DMS53 treated with DMSO at 0.1 percent for 48 hours (cell line): Measurements from ENCODE around the gene CEACAM8.
"Not testable (repeated sequence)": the region's sequence is repeated elsewhere in the genome, so short reads cannot be mapped to it uniquely, and the experiment has no call there.

Experiments
- DNase-seq: peaks from one replicate; lab custom pipeline; 2025; ENCODE audit not compliant: unreplicated experiment; lab: John Stamatoyannopoulos, UW

CEACAM8 gene

GRCh38 chr19:42594617-42595489, at the start of gene CEACAM8:
CEACAM8 (minus strand) TSS chr19:42594924; CDS start chr19:42594828, 96 bp downstream.
- DNase-seq, result no peak

DNA sequence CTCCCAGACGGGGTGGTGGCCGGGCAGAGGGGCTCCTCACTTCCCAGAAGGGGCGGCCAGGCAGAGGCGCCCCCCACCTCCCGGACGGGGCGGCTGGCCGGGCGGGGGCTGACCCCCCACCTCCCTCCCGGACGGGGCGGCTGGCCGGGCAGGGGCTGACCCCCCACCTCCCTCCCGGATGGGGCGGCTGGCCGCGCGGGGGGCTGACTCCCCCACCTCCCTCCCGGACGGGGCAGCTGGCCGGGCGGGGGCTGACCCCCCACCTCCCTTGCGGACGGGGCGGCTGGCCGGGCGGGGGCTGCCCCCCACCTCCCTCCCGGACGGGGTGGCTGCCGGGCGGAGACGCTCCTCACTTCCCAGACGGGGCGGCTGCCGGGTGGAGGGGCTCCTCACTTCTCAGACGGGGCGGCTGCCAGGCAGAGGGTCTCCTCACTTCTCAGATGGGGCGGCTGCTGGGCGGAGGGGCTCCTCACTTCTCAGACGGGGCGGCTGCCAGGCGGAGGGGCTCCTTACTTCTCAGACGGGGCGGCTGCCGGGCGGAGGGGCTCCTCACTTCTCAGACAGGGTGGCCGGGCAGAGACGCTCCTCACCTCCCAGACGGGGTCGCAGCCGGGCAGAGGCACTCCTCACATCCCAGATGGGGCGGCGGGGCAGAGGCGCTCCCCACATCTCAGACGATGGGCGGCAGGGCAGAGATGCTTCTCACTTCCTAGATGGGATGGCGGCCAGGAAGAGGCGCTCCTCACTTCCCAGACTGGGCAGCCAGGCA, 44.8 kb upstream of the CEACAM8 start:
- not testable (repeated sequence) for DNase-seq

DNA sequence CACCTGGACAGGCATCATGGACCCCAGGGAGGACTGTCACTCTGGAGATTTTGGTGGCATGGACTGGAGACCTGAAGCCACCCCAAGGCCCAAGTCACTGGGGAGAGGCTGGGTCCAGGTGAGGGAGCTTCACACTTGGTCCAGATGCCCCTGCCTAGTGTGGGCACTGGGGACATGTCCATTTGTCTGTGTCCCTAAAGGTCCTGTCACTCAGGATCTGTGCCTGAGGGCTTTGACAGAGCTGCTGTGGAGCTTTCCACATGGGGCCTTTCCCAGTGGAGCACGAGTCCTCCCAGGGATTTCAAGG, 40.5 kb upstream of the CEACAM8 start:
- no peak for DNase-seq

DNA sequence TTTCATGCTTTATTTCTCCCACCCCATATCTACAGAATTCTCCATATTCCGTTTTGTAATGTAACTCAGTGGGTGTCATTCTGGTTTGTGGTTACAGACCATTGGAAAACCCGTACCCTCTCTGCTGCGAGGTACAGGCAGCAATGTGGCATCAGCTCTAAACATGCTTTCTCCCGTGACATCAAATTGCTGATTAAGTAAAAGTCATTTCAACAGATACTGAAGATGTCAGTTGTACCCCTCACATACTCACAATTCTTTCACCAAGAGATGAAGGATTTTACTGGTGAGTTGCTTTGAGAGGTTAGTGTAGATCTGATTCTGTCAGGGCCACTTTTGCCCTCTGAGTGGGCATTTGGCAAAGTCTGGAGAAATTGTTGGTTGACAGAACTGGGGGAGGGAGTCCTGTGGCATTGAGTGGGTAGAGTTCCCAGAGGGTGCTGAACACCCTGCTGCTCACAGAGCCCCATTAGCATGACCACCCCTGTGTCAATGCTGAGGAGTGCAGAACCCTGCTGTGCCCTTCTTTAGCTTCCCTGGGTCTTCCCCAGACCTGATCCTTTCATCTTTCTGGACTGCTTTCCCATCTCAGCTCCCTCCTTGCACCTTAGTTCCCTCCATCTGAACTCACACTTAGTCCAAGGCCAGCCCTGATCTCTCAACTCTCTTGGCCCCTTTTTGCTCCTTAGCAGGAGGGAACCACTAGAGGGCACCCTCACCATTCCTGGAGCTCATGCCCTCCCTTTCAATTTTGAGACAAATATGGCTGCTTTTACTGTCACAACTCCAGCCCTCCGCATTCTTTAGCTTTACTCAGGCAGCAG, 39.9 kb upstream of the CEACAM8 start:
- peak; percentile 3 for DNase-seq

- DNase-seq, result no peak
These were observed 34.5 kb upstream of the CEACAM8 start for GRCh38 chr19:42629191-42629590.

GRCh38 chr19:42628411-42629140, 33.9 kb upstream of the CEACAM8 start:
- DNase-seq, result no peak

DNA sequence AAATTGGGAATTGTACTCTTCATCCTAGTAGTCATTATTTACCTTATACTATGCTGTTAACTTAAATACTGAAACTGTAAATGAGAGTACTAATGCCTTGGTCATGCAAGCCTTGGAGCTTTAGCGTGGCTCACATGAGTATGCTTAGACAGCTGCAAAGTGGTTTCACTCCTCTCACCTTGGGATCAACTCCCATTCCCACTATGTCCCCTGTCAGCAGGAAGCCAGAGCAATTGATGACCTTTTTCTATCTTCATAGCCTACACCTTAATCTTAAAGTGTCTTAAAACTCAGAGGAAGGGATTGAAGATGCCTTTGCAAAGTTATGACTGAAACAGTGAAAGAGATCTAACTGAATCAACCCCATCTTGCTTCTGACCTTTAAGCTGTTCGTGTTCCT, 33.2 kb upstream of the CEACAM8 start:
- no peak for DNase-seq

DNA sequence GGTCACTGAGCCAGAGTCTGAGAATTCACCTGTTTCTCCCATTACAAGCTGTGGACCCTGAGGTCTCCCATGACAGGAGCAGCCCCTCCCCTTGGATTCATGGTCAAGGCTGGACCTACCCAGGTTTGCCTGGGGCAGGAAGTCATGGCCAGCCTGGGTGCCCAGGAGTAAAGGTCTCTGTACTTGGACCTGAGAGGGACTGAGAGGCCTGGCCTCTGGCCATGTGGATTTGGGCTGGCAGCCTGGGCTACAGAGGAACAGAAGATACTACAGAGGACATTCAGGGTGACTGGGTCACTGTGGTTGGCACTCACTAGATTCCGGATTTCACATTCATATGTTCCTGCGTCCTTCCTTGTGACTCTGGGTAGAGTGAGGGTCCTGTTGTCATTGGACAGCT, 31.5 kb upstream of the CEACAM8 start:
- no peak for DNase-seq

GRCh38 chr19:42619271-42619670, 24.5 kb upstream of the CEACAM8 start:
- DNase-seq, result no peak

DNA sequence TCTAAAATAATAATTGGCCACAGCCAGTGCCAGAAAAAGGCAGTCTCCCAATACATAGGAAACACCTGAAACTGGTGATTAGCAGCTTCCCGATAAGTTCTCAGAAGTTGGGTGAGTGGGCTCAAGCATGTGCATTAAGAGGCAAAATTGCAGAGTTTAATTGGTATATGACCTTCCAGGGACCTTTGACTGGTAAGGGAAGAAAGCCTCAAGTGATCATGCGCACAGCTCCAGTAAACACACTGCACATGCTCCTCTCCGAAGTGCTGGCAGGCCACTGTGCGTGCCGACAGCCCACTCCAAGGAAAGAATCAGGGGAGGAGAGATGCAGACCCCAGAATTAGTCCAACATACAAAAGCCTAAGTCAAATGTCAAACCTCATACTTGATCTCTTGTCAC, 18.9 kb upstream of the CEACAM8 start:
- DNase-seq, result no peak

DNA sequence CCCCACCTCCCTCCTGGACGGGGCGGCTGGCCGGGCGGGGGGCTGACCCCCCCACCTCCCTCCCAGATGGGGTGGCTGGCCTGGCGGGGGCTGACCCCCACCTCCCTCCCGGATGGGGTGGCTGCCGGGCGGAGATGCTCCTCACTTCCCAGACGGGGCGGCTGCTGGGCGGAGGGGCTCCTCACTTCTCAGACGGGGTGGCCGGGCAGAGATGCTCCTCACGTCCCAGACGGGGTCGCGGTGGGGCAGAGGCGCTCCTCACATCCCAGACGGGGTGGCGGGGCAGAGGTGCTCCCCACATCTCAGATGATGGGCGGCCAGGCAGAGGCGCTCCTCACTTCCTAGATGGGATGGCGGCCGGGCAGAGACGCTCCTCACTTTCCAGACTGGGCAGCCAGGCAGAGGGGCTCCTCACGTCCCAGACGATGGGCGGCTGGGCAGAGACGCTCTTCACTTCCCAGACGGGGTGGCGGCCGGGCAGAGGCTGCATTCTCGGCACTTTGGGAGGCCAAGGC, 15.7 kb upstream of the CEACAM8 start:
- not testable (repeated sequence) for DNase-seq

DNA sequence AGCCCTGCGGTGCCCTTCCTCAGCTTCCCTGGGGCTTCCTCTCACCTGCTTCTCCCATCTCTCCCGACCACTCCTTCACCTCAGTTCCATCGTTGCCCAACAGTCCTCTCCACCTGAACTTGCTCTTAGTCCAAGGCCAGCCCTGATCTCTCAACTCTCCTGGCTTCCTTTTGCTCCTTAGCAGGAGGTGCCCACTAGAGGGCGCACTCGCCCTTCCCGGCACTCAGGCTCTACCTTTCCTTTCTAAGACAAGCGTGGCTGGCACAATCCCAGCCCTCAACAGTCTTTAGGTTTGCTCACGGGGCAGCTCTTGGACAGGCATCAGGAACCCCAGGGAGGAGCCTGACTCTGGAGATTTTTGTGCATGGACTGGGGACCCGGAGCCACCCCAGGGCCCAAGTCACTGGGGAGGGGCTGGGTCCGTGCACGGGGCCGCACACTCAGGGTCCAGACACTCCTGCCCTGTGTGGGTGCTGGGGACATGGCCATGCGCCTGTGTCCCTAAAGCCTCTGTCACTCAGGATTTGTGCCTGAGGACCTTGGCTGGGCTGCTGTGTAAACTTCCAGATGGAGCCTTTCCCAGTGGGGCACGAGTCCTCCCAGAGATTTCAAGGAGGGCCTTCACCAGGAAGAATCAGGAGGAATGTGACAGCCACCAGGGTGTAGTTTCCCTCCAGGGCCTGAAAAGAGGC, 12.1 kb upstream of the CEACAM8 start:
- peak; percentile 2 for DNase-seq

DNA sequence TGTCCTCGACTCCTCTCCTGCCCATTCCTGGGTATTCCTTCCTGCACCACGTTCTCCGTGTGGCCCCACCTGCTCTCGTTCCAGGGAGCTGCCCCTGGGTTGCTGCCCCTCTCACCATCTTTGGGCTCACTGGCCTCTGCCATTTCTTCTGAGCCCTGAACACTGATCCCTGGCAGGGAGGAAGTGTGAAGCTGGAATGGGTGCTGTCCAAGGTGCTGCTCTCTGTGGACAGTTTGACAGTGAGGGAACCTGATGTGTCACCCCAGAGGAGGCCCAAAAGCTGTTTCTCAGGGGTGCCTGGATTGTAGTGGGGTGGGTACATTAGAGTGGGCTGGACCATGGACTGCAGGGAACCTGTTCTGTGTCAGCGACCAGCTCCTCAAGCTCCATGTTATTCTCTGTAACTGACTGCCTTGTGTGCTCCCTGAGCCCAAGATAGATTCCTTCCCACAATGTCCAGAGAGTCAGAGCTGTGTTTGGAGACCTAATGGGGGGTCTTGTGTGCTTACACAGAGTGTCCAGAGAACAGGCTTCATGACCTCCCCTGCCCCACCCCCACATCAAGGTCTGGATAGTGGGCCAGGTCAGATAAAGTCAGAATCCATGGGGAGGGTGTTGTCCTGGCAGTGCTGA, 7.2 kb upstream of the CEACAM8 start:
- no peak for DNase-seq

GRCh38 chr19:42596391-42597072, 1.8 kb upstream of the CEACAM8 start:
- no peak for DNase-seq

DNA sequence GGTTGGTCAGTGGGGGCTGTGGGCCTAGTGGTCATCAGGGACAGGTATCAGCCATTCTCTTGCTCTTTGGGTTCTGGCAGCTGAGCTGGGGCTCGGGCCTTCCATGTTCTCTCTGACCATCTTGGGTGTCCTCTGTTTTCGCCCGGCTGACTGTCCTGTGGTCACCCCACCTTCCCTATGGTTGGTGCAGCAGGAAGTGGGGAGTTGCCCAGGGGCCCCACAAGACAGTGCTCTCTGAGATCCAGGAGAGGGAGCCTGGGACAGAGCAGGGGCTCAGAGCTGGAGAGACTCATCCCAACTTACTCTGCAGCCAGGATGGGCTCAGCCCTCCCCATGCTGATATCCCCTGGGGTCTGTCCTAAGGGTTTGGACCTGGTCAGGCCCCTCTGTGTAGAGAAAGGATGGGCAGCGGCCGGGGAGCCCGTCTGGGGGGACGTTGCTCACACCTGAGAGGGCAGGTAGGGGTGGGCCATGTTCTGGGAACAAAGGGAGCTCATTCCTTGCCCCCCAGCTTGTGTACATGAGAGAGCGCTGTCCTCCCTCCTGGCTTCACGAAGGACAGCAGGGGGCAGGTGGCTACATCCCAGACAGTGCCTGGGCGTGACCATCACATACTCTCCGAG, 937 bp upstream of the CEACAM8 start:
- no peak for DNase-seq

DNA sequence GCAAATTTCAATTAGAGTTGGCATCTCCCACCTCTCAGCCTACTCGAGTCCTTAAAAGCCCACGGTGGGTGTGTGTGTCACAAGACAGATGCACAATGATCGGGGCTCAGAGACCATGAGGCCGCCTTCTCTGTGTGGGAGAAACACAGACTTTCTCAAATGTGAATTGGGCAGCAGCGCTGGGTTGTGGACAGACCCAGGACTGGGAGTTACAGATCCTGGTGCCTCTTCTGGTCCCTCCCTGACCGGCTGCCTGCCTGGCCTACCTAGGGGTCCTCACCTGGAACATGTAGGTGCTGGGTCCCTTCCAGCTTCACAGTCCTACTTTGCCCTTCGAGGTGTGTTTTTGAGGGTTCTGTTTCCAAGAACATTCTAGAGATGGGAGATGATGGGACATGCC, 4.9 kb downstream of the CEACAM8 start:
- no peak for DNase-seq

DNA sequence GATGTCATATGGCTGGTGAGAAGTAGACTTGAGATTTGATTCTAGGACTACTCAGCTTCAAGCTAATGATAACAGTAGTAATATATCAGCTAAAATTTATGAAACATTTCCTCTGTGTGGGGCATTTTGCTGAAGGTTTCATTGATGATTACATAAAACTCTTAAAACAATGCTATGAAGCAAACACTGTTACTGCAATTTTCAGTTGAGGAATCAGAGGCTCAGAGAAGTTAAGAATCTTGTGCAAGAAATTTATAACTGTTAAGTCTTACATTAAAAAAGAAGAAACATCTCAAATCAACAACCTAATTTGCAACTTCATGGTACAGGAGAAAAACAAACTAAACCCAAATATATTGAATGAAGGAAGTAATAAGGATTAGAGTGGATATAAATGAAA, 10.3 kb downstream of the CEACAM8 start:
- no peak for DNase-seq

- no peak for DNase-seq
These were observed 17.7 kb downstream of the CEACAM8 start for GRCh38 chr19:42577016-42577415.

DNA sequence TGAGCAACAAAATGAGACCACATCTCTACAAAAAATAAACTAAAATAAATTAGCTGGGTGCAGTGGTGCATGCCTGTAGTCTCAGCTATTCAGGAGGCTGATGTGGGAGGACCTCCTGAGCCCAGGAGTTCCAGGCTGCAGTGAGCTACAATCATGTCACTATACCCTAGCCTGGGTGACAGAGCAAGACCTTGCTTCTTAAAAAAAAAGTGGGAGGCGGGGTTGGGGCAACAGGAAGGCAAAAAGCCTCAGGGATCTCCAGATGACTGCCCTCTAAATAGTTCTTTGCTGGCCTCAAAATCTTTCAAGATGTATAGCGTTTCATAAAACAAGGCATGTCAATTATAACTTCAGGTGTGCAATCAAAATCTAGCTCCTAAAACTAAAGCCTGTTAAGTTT, 18.5 kb downstream of the CEACAM8 start:
- DNase-seq, result no peak
